GM19372 (cell line): Measurements from ENCODE around the gene LIPT1.
"Not testable (repeated sequence)": the region's sequence is repeated elsewhere in the genome, so short reads cannot be mapped to it uniquely, and the experiment has no call there.

Experiments used
- ATAC-seq: cut with Tn5 transposase; IDR thresholded peaks from one replicate; pipeline ENCODE4 v1.9.1; 2021; ENCODE audit warnings: mild to moderate bottlenecking, low read depth, moderate library complexity; ENCODE audit not compliant: unreplicated experiment

Gene LIPT1

DNA sequence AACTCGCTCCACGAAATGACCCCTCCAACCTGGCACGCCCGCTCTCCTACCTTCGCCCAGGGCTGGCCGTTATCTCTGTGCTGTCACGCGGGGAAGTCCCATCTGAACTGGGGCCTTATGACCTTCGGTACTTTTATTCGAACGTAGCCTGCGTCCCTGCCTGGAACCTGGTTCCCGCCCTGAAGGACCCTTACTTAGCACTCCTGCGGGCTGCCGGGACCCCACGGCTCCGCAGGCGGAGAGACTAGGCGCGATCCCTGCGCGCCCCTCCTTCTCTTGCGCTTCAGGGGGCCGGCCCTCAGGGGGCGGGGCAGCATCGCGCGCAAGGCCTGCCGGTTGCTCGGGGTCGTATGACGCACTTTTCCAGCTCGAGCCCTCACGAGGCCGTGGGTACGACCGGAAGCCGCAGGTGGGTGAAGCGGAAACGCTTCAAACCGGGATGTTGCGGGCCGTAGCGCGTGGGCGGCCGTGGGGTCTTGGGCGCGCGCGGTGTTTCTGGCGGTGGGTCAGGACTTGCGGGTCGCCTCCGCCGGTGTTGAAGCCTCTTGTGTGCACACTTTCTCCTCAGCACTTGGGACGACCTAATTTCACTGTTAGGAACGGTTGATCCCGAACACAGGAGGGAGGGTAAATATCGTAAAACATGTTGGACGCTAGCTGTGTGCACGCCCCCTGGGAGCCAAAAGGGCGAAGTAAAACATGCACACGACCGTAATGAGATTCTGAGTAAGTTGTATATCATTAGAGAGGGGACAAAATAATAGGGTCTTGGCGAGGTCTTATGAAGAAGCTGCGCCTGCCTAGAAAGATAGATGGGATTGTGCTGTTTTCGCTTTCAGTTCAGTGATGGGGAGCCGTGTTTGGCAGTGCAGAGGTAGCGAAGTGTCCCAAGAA, at the start of gene LIPT1, which contains the start of gene TSGA10:
LIPT1 (plus strand) TSS at position 325 of the 894 bp plus-strand sequence. CDS start 6,991 bp downstream, outside the sequence.
TSGA10 (minus strand) TSS at position 300 of the 894 bp plus-strand sequence. CDS start 45,503 bp downstream, outside the sequence.
- peak; percentile 97 for ATAC-seq

DNA sequence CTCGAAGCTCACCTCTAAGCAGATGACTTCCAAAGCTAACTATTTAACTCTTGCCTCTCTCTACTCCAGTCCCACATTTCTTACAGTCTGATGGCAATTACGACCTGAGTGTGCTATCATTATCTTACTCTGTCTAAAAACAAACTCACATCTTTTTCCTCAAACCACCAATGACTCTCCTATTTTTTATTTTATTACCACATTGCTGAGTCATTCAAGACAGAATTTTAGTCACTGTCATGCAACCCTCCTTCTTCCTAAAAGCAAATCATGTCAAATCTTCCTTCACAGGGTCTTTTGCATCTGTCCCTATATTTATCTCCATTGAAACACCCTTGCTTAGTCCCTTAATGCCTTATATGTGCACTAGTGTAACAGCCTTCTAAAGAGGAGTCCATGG, 47.9 kb upstream of the LIPT1 start:
- no peak for ATAC-seq

DNA sequence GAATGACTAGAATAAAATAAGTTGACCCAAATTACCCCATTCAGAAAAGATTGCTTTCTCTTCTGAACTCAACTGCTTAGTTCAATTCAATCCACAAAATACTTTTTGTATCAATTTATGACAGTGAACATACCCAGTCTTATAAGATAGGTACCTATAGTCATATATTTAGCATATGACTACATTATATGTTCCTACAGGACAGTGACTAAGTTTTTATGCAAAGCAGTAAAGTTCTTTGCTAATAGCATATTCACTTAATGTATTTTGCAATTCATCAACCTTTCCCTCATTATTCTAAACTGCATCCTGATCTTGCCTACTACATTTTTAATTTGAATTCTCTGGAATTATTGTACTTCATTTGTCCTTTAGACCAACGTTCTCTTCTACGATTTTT, 43.5 kb upstream of the LIPT1 start:
- ATAC-seq, result no peak

DNA sequence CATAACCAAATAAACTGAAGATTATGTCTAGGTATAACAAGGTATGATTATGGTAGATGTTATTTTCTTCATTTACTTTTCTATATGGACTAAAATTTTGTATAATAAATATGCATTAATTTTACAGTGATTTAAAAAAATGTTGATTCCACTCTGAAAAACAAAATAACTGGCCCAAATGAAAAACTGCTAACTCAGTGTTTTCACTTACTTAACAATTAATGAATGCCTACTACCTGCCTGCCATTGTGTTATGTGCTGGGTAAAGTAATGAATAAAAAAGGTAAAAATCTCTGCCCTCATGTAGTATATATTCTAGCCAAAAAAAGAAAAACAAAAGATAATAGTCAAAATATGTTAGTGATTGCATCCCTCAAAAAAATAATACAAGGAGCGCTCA, 42.8 kb upstream of the LIPT1 start:
- no peak for ATAC-seq

DNA sequence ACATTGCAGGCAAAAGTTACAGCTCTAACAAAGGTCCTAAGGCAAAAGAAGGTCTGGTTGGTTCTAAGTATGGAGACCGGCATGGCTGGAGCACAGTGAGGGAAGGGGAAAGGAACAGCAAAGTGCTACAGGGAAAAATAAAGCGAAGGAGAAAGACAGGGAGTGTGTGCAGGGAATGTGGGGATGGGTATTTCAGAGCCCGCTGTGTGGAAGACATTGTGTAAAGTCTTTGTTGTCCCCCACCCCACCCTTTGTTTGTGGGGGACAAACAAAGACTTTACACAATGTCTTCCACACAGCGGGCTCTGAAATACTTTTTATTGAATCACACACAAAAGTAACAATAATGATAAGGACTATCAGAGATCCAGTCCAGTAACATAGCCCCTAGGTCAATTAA, 42.1 kb upstream of the LIPT1 start:
- no peak for ATAC-seq

DNA sequence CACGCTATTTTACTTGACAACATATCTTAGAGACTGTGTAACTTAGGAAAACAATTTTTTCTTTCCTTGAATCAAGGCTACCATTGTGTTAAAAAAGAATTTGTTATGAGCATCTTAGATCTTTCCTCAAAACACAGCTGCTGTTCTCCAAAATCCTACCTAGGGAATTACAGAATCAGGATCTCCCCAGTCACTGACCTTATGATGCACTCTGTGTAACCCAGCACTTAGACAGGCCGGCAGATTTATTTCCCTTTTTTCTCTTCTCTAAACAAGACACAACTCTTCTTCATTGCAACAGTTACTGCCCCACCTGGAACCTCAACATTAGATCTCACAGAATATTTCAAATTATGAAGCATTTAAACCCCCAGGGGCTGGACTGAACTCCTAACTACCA, 26.8 kb upstream of the LIPT1 start:
- no peak for ATAC-seq

DNA sequence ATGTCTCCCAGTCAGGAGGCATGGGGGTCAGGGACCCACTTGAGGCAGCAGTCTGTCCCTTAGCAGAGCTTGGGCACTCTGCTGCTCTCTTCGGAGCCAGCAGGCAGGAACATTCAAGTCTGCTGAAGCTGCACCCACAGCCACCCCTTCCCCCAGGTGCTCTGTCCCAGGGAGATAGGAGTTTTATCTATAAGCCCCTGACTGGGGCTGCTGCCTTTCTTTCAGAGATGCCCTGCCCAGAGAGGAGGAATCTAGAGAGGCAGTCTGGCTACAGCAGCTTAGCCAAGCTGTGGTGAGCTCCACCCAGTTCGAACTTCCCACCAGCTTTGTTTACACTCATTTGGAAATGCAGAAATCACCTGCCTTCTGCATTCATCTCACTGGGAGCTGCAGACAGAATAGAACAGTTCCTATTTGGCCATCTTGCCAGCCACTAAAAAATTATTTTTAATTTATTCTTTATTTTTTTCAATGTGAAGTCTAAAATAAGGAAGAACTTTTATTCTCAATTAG, 19.7 kb upstream of the LIPT1 start:
- ATAC-seq, result not testable (repeated sequence)

DNA sequence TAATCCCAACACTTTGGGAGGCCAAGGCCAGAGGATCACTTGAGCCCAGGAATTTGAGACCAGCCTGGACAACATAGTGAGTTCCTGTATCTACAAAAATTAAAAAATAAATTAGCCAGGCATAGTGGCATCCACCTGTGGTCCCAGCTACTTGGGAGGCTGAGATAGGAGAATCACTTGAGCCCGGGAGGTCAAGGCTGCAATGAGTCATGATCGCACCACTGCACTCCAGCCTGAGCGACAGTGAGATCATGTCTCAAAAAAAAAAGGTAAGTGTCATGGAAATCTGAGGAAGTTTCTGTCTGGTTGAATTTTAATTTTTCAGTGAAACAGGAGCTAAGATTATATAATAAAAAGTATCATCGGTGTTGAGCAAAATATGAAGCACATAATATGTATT, 15.8 kb upstream of the LIPT1 start:
- ATAC-seq, result no peak

DNA sequence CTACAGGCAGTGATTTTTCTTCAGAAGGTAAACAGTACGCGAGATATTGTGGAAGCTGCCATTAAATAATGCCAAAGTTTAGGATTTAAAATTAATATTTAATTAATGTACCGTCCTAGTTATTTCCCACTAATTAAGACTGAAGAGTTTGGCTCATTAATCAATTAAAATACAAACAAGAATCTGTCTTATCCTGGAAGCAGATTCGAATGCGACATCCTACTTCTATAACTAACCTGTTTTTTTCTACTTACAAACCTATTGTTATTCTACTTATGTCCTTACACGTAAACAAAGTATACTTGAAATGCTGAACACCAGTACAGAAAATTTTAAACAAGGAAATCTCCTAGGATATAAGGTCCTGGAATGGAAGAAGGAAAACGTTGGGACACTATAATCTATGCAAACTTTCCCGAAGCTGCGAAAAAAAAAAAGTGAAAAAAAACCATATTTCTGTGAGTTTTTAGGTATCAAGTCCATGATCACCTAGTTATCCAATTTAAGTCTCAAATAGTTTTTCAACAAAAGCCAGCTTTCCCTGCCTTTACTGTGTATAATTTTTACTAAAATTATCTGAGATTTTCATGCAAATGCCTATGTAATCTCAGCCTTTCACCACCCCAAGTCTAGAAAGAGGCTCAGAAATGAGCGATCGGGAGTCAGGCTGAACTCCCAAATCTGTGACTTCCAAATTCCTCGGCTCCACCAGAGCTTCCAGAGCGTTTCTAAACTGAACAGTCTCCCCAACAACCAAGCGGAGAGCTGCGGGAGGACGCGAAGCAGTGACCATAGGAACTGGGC, 14.5 kb upstream of the LIPT1 start:
- no peak for ATAC-seq

DNA sequence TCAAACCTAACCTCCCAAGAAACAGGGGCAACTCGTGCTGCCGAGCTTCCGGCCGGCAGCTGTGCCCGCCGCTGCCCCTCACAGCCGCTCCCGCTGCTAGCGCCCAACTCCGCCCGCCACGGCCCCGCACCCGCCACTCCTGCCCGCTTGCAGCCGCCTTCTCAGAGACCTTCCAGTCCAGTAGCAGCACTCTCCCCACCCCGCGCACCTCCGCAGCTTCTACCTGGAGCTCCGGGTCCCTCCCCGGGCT, 14.0 kb upstream of the LIPT1 start:
- ATAC-seq, result no peak

DNA sequence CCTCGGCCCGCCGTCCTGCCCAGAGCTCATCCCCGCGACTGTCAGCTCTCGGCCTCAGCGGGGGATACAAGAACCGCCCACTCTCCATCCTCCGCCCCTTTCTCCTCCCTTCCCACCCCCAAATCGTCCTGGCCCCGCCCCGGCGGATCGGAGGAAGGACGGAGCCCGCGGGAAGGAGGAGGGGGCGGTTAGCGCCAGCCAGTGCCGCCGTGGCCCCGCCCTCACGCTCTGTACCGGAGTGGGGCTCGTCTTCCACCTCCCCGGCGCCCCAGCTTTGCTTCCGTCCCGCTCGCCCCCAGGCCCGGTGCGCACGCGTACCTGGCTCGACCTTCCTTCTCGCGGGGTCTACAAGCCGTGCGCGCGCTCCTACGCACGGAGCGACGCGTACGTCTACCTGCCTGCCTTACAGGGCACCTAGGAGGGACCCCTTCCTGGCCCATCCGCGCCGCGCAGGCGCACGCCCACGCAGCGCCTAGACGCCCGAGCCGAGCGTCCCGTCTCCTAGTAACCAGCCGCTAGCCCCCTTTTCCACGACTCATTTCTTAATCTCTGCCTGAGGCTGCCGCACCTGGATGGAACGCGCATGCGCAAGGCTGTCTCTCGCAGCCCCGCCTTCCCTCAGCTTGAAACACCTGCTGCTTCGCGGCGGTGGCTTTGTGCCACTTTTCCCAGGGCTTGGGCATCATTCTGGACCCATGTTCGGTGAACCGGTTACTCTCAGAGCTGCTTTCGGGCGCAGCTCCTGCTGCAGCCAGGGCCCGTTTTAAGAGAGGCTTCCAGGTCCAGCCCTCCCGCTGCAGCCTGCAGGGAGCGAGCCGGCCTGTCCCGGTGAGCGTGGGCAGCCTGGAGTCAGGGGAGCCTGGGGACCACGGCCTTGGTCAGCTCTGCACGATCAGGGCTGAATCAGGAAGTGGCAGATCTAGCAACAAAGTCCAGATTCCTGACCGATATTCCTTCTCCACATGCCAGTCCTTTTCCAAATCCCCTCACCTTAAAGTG, 13.4 kb upstream of the LIPT1 start, which contains the start of gene C2orf15:
C2orf15 (plus strand) TSS at position 598 of the 999 bp plus-strand sequence. CDS start 8,852 bp downstream, outside the sequence.
- peak; percentile 88 for ATAC-seq

DNA sequence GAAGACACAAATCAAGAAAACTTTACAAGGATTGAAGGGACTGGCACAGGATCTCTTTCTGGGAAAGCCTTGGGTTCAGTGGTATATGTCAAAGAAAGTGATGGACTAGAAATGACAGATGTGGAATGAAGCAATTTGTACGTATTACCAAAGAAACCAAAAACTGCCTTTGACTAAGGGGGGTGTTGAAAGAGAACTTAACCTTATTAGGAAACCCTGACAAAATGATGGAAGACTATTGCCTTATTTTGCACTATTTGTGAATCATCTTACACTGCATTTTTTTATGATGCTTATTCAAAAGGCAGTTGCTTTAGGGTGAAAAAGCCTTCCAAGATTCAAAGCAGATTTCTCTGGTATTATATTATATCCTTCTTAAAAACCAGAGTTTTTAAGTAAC, 4.1 kb upstream of the LIPT1 start:
- no peak for ATAC-seq

DNA sequence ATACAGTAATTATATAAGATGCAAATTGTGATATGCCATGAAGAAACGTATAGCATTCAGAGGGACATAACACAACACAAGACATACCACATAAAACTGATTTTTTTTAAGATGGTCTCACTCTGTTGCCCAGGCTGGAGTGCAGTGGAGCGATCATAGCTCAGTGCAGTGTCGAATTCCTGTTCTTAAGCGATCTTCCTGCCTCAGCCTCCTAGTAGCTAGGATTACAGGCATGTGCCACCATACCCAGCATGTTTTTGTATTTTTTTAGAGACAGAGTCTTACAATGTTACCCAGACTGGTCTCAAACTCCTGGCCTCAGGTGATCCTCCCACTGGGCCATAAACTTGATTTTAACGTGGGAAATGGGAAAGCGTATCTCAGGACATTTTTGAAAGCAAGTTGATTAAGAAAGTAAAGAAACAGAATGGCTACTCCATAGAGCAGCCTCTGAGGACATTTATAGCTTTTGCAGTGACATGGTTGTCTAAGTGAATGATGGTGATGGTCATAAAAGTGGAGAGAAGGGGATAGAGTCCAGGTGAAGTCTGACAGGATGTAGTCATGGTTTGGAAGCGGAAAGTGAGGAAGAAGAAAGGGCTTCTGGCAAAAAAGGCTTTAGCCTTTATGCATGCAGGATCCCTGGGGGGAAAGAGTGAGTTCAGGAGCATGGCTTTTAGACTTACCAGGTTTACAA, 2.4 kb upstream of the LIPT1 start:
- ATAC-seq, result no peak

DNA sequence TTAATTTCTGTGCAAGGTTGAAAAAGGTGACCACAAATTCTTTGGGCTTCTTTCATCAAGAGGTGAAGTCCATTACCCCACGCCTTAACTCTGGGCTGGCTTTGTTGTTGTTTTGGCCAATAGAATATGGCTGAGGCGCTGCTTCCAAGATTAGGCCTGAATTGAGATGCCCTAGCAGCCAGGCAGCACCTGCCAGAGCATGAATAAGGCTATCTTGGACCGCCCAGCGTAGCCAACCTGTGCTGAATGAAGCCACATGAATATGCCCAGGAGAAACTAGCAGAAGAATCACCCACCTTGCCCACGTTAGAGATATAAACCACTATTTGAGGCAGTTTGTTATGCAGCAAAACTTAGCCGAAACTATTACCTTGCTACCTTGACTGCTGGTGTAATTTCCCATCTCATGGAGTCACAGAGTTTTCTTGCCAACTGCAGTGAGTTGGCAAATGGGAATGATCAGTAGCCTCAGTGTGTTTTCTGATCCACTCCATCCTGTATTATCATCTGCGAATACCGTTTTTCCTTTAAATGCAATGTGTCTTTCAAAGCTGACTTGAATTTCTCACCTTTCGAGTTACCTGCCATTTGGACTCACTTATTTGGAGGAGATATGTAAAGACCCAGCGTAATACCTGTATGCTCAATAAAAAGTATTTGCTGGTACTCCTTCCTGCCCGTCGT, 704 bp upstream of the LIPT1 start:
- ATAC-seq, result no peak

DNA sequence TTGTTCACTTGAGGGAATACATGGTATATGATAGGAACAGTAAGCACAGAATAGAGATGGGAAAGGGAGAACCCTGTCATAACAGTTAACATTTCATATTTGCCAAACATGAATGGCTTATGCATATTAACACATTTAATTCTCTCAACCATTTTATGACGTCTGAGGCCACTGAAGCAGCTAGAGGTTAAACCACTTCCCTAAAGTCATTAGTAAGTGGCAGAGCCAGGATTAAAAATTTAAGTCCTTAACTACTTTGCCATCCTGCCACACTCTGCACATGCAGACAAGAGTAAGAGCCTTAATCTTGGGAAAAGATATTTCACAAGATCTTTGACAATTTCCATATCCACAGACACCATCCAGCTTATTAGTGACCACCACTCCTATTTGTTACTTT, 2.1 kb downstream of the LIPT1 start:
- ATAC-seq, result no peak

DNA sequence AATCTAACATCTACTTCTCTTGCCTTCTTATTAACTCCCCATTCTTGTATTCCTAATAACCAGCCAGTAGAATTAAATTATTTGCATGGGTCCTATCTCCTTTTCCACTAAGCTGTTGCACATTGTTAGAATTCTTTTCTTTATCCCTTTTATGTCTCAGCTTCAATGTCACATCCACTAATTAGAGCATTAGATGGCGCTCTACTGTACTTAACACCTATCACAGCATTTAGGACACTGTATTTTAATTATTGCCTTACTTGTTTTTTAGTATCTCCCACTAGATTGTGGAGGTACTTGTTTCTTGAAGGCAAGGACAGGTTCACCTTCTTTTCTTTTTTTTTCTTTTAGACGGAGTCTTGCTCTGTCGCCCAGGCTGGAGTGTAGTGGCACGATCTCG, 3.8 kb downstream of the LIPT1 start:
- ATAC-seq, result no peak

DNA sequence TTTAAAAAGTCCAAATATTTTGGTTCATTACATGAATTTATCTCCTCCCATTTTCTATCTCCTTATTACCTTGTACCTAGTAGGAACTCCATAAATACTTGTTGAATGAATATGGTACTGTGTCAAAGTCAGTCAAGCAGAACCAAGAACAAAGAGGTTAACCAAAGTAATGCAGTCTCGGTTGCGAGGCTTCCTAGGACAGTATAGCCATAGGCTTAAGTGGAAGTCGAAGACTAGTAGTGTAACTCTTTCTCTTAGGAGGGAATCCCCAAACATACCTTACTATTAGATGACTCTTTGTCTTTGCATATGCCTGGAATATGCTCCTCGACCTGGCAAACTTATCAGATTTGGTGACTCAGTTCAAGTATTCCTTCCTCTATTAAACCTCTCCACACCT, 4.8 kb downstream of the LIPT1 start:
- no peak for ATAC-seq

DNA sequence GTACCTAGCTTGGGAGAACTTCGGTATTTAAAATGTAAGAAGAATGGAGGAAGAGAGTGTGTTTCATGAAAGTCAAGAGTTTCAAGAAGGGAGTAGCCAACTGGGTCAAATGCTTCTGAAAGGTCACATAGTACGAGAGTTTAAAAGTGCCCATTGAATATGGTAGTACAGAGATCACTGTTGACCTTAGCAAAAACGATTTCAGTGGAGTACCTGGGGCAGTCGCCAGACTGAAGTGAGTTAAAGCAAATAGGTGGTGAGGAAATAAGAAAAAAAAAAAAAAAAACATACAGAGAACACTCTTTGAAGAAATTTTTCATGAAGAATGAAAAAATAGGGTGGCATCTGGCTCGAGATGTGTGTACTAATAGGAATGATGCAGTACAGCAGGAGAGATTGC, 11.5 kb downstream of the LIPT1 start:
- no peak for ATAC-seq

DNA sequence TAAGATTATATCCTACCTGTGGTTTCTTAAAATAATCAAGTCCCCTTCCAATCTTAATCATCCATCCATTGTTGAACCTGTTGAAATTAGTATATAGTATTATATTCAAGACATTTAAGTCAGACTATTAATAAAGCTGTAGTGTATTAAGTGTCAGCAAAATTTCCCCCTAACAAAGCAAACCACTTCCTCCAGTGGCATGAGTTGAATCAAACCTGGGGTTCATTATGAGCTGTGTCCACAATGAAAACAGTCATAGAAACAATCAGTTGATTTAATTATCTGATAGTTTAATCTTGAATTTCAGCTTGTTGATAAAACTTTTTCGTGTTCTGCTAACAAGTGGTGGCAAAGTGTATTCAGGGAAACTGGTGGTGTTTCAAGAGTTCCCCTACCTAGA, 14.8 kb downstream of the LIPT1 start:
- ATAC-seq, result no peak
